ENCODE results near the gene LSM14A.
"Not testable (repeated sequence)": the region's sequence is repeated elsewhere in the genome, so short reads cannot be mapped to it uniquely, and the experiment has no call there.

Gene LSM14A

GRCh38 chr19:34228762-34229161 is 56.5 kb downstream of the LSM14A start:
- DNase-seq (ENCODE audit: low read depth in 2 of 2) = no peak

GRCh38 chr19:34229721-34230120 is 57.4 kb downstream of the LSM14A start:
- no peak for DNase-seq (ENCODE audit: low read depth in 2 of 2)

DNA sequence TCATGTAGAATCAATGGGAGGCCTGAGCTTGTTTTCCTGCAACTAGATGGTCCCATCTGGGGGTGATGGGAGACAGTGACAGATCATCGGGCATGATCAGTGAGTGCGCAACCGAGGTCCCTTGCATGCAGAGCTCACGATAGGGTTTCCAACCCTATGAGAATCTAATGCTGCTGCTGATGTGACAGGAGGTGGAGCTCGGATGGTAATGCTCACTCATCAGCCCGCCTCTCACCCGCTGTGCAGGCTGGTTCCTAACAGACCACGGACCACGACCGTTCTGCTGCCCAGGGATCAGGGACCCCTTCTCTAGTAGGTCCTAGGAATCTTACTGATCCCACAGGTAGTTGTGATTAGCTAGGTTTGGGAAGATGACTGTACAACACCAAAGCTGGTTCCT is 58.5 kb downstream of the LSM14A start:
- DNase-seq (ENCODE audit: low read depth in 2 of 2) = no peak

- no peak for DNase-seq (ENCODE audit: low read depth in 2 of 2)
Measured at GRCh38 chr19:34231439-34231838, 59.1 kb downstream of the LSM14A start.

GRCh38 chr19:34232566-34233481 is 60.5 kb downstream of the LSM14A start:
- no peak for DNase-seq (ENCODE audit: low read depth in 2 of 2)

DNA sequence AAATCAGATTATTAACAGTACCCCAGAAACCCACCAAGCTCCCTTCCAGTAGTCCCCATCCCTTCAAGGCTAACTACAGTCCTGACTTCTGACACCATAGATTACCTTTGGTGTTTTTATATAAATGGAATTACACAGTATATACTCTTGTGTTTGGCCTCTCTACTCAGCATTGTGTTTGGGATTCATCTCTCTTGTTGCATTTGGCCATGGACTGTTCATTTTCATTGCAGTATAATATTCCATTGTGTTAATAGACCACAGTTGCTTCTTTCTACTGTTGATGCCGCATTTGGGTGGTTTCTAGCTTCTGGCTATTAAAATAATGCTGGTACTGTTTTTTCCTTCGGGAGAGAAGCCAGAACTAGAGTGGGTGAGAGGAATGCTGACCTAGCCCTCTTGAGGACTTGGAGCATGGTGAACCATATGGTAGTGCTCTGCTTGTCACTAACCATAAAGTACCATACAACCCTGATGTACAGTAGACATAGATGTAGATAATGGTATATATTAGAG is 63.2 kb downstream of the LSM14A start:
- no peak for DNase-seq (ENCODE audit: low read depth in 2 of 2)

GRCh38 chr19:34236035-34236987 is 64.0 kb downstream of the LSM14A start:
- DNase-seq (ENCODE audit: low read depth in 2 of 2) = no peak

DNA sequence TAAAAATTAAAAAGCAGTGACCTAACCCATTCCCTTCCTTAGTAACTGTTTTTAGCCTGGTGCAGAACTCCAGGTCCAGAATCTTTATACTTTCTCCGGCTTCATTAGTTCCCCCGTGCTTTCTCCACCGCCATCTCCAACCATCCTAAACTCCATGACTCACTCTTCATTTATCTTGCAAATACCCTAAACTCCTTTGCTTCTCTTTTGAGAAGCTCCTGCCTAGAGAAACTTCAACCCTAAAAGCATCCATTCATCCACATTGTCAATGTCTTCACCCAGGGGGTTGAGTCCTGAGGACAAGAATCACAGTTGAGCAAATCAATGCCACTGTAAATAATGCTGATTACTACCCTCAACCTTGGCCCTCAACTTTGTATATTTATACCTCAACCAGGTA is 65.0 kb downstream of the LSM14A start:
- no peak for DNase-seq (ENCODE audit: low read depth in 2 of 2)

GRCh38 chr19:34237939-34238338 is 65.6 kb downstream of the LSM14A start:
- DNase-seq (ENCODE audit: low read depth in 2 of 2) = no peak

- no peak for DNase-seq (ENCODE audit: low read depth in 2 of 2)
Measured at GRCh38 chr19:34241513-34242337, 69.4 kb downstream of the LSM14A start.

DNA sequence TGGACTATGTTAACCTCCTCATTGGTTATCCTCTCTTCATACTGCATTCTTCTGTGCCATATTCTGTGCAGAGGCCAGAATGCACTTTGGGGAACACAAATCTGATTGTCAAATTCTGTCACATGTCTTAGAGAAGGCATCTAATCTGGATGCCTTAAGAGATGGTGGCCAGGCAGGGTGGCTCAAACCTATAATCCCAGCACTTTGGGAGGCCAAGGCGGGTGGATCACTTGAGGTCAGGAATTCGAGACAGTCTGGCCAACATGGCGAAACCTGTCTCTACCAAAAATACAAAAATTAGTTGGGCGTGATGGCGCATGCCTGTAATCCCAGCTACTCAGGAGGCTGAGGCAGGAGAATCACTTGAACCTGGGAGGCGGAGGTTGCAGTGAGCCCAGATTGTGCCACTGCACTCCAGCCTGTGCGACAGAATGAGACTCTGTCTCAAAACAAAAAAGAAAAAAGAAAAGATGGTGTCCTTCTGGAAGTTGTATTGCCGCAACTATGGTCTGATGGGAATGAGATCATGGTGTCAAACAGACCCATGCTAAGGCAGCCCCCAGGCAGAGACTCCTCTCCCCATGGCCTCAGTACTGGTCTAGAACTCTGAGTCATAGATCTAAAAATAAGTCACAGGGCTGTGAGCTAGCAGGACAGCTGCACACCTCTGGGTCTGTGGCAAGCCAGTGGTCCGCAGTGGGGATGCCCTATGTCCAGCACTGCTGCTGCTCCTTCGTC is 71.0 kb downstream of the LSM14A start:
- DNase-seq (ENCODE audit: low read depth in 2 of 2) = not testable (repeated sequence)

- no peak for DNase-seq (ENCODE audit: low read depth in 2 of 2)
Measured at GRCh38 chr19:34243876-34244578, 71.7 kb downstream of the LSM14A start.

GRCh38 chr19:34244611-34245299 is 72.5 kb downstream of the LSM14A start:
- no peak for DNase-seq (ENCODE audit: low read depth in 2 of 2)

DNA sequence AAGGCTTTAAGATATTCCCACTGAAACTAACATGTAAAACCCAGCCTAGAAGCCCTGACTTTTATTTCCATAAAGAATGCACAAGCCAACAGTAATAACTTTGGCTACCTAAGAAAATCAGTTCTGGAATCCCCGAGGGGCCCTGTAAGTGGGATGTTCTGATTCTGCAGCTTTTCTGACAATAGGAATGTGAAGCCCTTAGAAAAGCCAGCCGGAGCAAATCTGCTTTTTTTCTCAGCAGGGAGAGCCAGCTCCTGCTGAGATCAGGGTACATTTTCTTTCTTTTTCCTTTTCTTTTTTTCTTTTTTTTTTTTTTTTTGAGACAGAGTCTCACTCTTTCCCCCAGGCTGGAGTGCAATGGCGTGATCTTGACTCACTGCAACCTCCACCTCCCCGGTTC is 74.0 kb downstream of the LSM14A start:
- no peak for DNase-seq (ENCODE audit: low read depth in 2 of 2)

DNA sequence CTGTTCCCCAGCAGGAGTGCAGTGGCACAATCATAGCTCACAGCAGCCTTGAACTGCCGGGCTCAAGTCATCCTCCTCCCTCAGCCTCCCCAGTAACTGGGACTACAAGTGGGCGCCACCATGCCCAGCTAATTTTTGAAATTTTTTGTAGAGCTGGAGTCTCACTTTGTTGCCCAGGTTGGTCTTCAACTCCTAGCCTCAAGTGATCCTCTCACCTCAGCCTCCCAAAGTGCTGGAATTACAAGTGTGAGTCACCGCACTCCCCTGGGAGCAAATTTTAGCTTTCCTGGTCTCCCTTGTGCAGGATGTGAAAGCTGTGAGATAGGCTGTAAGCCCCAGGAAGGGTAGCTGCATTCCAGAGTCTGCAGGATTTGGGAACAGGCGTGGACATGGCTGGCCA is 76.6 kb downstream of the LSM14A start:
- DNase-seq (ENCODE audit: low read depth in 2 of 2) = no peak

DNA sequence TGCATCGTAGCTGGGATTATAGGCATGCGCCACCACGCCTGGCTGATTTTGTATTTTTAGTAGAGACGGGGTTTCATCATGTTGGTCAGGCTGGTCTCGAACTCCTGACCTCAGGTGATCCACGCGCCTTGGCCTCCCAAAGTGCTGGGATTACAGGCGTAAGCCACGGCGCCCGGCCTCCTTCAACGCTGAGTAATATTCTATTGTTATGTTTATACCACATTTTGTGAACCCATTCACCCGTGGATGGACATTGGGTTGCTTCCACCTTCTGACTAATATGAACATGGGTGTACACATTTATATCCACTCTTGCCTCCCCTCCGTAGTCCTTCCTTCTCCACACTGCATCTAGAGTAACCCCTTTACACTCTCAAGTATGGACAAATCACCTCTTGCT is 80.9 kb downstream of the LSM14A start:
- not testable (repeated sequence) for DNase-seq (ENCODE audit: low read depth in 2 of 2)

- DNase-seq (ENCODE audit: low read depth in 2 of 2) = not testable (repeated sequence)
Measured at GRCh38 chr19:34253681-34254045, 81.4 kb downstream of the LSM14A start.

- peak; percentile 82 to 83 for DNase-seq (ENCODE audit: low read depth in 2 of 2)
Measured at GRCh38 chr19:34254046-34254697, 81.9 kb downstream of the LSM14A start, which contains the start of gene GARRE1. TSS of gene GARRE1 (plus strand) at chr19:34254554. CDS start at chr19:34300474, 45,920 bp downstream.
